PC-9 (cell line): ENCODE data around the gene PODXL. TPM values are rescaled to one million over a fixed set of nuclear protein-coding genes. Genes with fewer than 3 reads are reported as not detected.

Experiments used
- BruUV-seq: library from RNA; stranded (reverse); fragments of 400-500 nt; replicated peaks from 2 replicates; lab custom pipeline; 2021; lab: Mats Ljungman, UMichigan
- CTCF ChIA-PET: fragments of 300-600 bp; sonication (Branson Sonifier 250); formaldehyde crosslinking; loops from one replicate; lab custom pipeline; 2022; ENCODE audit warnings: antibody characterized with exemption; lab: Charles Lee
- POLR2A ChIA-PET: fragments of 300-600 bp; sonication (Branson Sonifier 250); formaldehyde crosslinking; loops from one replicate; lab custom pipeline; 2022; ENCODE audit warnings: antibody characterized with exemption; ENCODE audit not compliant: unreplicated experiment; lab: Charles Lee
- DNase-seq, 2 experiments: peaks; one replicate each; pipeline versions ENCODE4 v3.0.0 to v3.0.0-alpha.2; 2015 to 2022; ENCODE audit warnings: mixed read lengths in 1 of 2
- H2AFZ ChIP-seq: fragments of 200-600 bp; sonication (generic); 2 replicates; pipeline ENCODE4 v1.8.1; 2017; ENCODE audit warnings: antibody characterized with exemption
- H3F3A ChIP-seq: fragments of 200-600 bp; sonication (generic); 2 replicates; pipeline ENCODE4 v1.8.1; 2017; ENCODE audit warnings: antibody characterized with exemption, mild to moderate bottlenecking, low read depth; ENCODE audit not compliant: insufficient read depth
- H3K27ac ChIP-seq: fragments of 200-600 bp; sonication (generic); 2 replicates; pipeline ENCODE4 v1.6.1; 2016; ENCODE audit warnings: mixed run types
- H3K27me3 ChIP-seq: fragments of 200-600 bp; sonication (generic); 2 replicates; pipeline ENCODE4 v1.6.1; 2016; ENCODE audit warnings: low read depth, mixed run types; ENCODE audit not compliant: insufficient read depth
- H3K36me3 ChIP-seq: fragments of 200-600 bp; sonication (generic); 2 replicates; pipeline ENCODE4 v1.6.1; 2016; ENCODE audit warnings: low read depth, mixed run types
- H3K4me1 ChIP-seq: fragments of 200-600 bp; sonication (generic); replicated peaks from 2 replicates; pipeline ENCODE4 v1.6.1; 2016; ENCODE audit warnings: mixed run types; ENCODE audit not compliant: insufficient read depth
- H3K4me2 ChIP-seq: fragments of 200-600 bp; sonication (generic); 2 replicates; pipeline ENCODE4 v1.6.1; 2017; ENCODE audit warnings: mixed run types
- H3K4me3 ChIP-seq: fragments of 200-600 bp; sonication (generic); 2 replicates; pipeline ENCODE4 v1.6.1; 2016; ENCODE audit warnings: mixed run types
- H3K79me2 ChIP-seq: fragments of 200-600 bp; sonication (generic); 2 replicates; pipeline ENCODE4 v1.6.1; 2017; ENCODE audit warnings: low read depth, mixed run types
- H3K9me2 ChIP-seq: fragments of 200-600 bp; sonication (generic); 2 replicates; pipeline ENCODE4 v1.8.1; 2017; ENCODE audit warnings: mild to moderate bottlenecking; ENCODE audit not compliant: insufficient read depth
- H3K9me3 ChIP-seq: fragments of 200-600 bp; sonication (generic); 2 replicates; pipeline ENCODE4 v1.8.1; 2016; ENCODE audit warnings: low read depth; ENCODE audit not compliant: insufficient read depth
- H4K20me1 ChIP-seq: fragments of 200-600 bp; sonication (generic); 2 replicates; pipeline ENCODE4 v1.8.1; 2017; ENCODE audit not compliant: insufficient read depth
- CTCF ChIP-seq: fragments of 200-600 bp; sonication (generic); conservative IDR thresholded peaks from 2 replicates; pipeline ENCODE4 v1.6.1; 2017; ENCODE audit warnings: mixed run types, antibody characterized with exemption, mild to moderate bottlenecking, moderate library complexity
- EZH2 ChIP-seq: fragments of 200-600 bp; sonication (generic); IDR thresholded peaks from 2 replicates; pipeline ENCODE4 v1.8.0; 2017; ENCODE audit warnings: antibody characterized with exemption, low read depth
- intact Hi-C: fragments of 100-400 bp; cut with micrococcal nuclease; formaldehyde crosslinking; loops from one replicate; pipeline ENCODE4 v1.10.0; 2022; ENCODE audit not compliant: unreplicated experiment
- total RNA-seq: library from RNA; stranded (reverse); gene quantifications from 2 replicates; pipeline ENCODE4 v1.2.3, GENCODE V29; 2021

Gene PODXL
- total RNA-seq, 1 experiment from 2014 or later = 75.3 TPM

DNA sequence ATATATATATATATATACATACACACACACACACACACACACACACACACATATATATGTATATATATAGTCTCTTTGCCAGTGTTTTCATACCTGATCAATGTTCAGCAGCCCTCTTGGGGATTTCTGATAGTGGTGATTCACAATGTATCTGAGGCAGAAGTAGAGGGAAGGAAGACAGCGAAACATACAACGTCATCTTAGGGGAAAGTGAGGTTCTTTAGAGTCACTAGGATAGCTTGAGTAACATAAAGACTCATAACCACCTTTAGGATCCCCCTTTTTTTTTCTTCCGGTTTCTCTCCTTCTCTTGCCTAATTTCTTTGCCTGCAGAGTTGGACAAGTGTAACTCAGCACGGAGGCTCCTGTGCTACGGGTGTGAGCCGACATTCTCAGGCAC is 56.6 kb downstream of the PODXL start:
- TF ChIP-seq EZH2 = no peak
- no peak for TF ChIP-seq CTCF
- Histone ChIP-seq H3K79me2 (no peaks in the 10 kb centered on the region), H3K4me3 (no peak overlapping the region), H2AFZ (no peak overlapping the region), H3K9me2 (no peaks in the 10 kb centered on the region), H3K36me3 (peaks cover 16% of the 10 kb centered on the region), H3K4me1 (no peaks in the 10 kb centered on the region), H3K4me2 (no peak overlapping the region), H3F3A (peaks cover 61% of the 10 kb centered on the region), H4K20me1 (peaks cover 3% of the 10 kb centered on the region; the same call in 1 of the 2 replicates), H3K27ac (no peak overlapping the region), H3K9me3 (no peaks in the 10 kb centered on the region), H3K27me3 (no peaks in the 10 kb centered on the region)
- POLR2A ChIA-PET = no interaction called here
- intact Hi-C loops = no loop called here
- DNase-seq = no peak
- CTCF ChIA-PET = no interaction called here
- BruUV-seq = no TSS peak

- H3K27ac ChIP-seq = no peak overlapping the region; the same call in 1 of the 2 replicates
- peaks cover 59% of the 10 kb centered on the region for H3F3A ChIP-seq
- no peaks in the 10 kb centered on the region for H3K9me3 ChIP-seq
- BruUV-seq = no TSS peak
- no peak for DNase-seq
- no peaks in the 10 kb centered on the region for H3K4me1 ChIP-seq
- ChIA-PET POLR2A (interaction anchor here (0.7 kb wide), 1 partner anchor 40 kb away, joined by 4 read pairs; no protein-coding TSS in a partner anchor), CTCF (interaction anchor here (0.9 kb wide), 1 partner anchor 52 kb away, joined by 4 read pairs; no protein-coding TSS in a partner anchor)
- H3K27me3 ChIP-seq = no peaks in the 10 kb centered on the region
- H2AFZ ChIP-seq = no peak overlapping the region
- no peaks in the 10 kb centered on the region for H3K79me2 ChIP-seq
- no peaks in the 10 kb centered on the region for H3K9me2 ChIP-seq
- intact Hi-C loops = no loop called here
- no peak overlapping the region for H3K4me3 ChIP-seq
- H3K36me3 ChIP-seq = peaks cover 29% of the 10 kb centered on the region
- 0 out of 2 replicates have a peak, but pooled peaks cover 3% of the 10 kb centered on the region for H4K20me1 ChIP-seq
- TF ChIP-seq CTCF (no peak), EZH2 (no peak)
- no peak overlapping the region for H3K4me2 ChIP-seq
These were observed 58.1 kb downstream of the PODXL start for GRCh38 chr7:131498237-131498885.

DNA sequence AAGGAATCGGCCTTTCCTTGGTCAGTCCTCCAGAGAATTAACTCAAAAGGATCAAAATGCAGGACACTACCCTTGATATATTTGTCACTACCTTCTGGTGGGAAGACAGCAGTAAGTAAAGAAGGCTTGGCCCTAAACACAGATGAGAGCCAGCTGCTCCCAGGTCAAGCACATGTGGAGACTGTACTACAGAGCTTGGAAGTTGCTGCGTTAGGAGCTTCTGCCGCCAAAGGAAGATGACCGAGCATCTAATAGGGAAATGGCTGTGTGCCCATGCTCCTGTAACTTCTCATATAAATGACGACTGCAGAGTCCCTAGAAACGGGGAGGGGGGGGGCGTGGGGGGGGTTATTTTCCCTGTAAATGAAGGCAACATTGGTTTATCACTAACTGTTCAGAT is 59.0 kb downstream of the PODXL start:
- Histone ChIP-seq H3K27me3 (no peaks in the 10 kb centered on the region), H2AFZ (no peak overlapping the region), H3F3A (peaks cover 56% of the 10 kb centered on the region), H3K36me3 (peaks cover 28% of the 10 kb centered on the region; the same call in 1 of the 2 replicates), H3K9me2 (no peaks in the 10 kb centered on the region), H3K4me2 (no peak overlapping the region), H3K9me3 (no peaks in the 10 kb centered on the region), H3K4me1 (no peaks in the 10 kb centered on the region), H4K20me1 (0 out of 2 replicates have a peak, but pooled peaks cover 3% of the 10 kb centered on the region), H3K79me2 (no peaks in the 10 kb centered on the region), H3K27ac (no peak overlapping the region), H3K4me3 (no peak overlapping the region)
- no peak for TF ChIP-seq CTCF
- no peak for TF ChIP-seq EZH2
- ChIA-PET POLR2A (interaction anchor here (0.6 kb wide), 2 partner anchors 128 to 268 kb away, joined by 4 to 20 read pairs; no protein-coding TSS in a partner anchor), CTCF (no interaction called here)
- BruUV-seq = no TSS peak
- no peak for DNase-seq
- intact Hi-C loops = no loop called here
